HG02938 (cell line): ENCODE measurements around the gene FBXL15.
A peak's percentile ranks its signal among the peaks of the same experiment; 100 is the strongest.

ENCODE experiments used
- ATAC-seq: cut with Tn5 transposase; IDR thresholded peaks from one replicate; pipeline ENCODE4 v1.9.1; 2021; ENCODE audit warnings: mild to moderate bottlenecking, moderate library complexity; ENCODE audit not compliant: unreplicated experiment

FBXL15 gene

GRCh38 chr10:102424916-102425315 lies 4.3 kb downstream of the FBXL15 start:
- ATAC-seq, result no peak

DNA sequence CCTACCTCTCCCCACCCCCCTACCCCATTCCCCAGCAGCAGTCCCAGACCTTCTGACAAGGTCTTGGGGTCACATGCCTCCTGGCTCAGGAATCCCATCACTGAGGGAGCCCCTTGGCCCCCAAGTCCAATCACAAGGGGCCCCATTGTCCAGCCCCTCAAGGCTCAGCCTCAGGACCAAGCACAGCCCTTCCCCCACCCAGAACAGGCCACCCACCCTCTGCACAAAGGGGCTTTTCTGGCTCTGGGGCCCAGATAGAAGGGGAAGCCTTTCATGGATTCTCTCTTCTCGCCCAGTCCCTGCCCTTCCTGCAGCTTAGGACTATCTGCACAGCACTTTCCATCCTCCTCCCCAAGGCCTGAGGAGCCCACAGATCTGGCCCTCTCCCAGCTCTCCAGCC lies 4.8 kb downstream of the FBXL15 start:
- no peak for ATAC-seq

- ATAC-seq, result no peak
Observed at GRCh38 chr10:102426803-102427287, 6.2 kb downstream of the FBXL15 start.

DNA sequence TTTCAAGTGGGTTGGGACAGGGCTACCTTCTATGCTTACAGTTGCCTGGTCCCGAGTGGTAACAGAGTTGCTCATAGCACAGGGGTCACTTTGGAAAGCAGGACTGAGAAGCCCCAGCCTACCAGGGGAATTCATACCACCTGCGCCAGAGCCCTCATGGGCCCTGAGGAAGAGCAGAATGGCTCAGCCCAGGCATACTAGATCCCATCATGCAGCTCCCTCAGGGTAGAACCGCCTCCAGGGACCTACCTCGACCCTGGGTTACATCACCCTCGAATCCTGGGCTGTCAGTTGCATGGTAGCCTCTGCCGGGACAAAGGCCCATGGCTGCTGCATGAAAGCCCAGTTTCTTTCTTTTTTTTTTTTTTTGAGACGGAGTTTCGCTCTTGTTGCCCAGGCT lies 8.8 kb downstream of the FBXL15 start:
- ATAC-seq, result no peak

DNA sequence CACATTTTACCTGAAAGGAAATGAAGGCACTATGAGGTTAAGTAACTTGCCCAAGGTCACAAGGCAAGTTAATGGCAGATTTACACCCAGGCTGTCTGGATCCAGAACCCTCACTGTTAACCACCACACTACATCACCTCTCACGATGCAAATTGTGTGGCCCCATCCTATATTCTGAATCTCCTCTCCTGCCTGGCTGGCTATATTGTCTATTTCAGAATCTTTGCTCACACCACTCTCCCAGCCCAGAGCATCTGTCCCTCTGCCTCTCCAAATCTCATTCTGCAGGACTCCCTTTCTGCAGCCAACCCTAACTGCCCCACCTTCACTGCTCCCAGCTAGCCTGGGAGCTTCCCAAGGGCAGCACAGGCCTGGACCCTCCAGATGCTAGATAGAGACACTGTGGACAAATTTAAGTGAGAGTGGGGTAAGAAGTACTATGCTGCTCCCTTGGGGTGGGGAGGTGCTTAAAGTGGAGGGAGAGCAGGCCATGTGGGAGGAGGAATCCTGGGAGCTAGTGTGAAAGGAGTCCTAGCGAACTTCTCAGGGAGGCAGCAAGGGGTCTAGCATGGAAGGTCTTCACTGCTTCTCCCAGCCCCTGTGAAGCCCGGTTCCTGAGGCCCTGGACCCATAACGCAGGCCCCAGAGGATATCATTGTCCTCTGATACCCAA lies 11.0 kb downstream of the FBXL15 start:
- ATAC-seq, result no peak

GRCh38 chr10:102432162-102432950 lies 11.7 kb downstream of the FBXL15 start, which contains the start of gene CUEDC2:
TSS of gene CUEDC2 (minus strand) at chr10:102432574. CDS start at chr10:102425188, 7,386 bp downstream.
- ATAC-seq, result peak; percentile 85

- ATAC-seq, result no peak
Observed at GRCh38 chr10:102433619-102434046, 13.0 kb downstream of the FBXL15 start.

GRCh38 chr10:102434394-102435132 lies 13.9 kb downstream of the FBXL15 start:
- ATAC-seq, result no peak

- ATAC-seq, result no peak
Observed at GRCh38 chr10:102435133-102435497, 14.5 kb downstream of the FBXL15 start.

DNA sequence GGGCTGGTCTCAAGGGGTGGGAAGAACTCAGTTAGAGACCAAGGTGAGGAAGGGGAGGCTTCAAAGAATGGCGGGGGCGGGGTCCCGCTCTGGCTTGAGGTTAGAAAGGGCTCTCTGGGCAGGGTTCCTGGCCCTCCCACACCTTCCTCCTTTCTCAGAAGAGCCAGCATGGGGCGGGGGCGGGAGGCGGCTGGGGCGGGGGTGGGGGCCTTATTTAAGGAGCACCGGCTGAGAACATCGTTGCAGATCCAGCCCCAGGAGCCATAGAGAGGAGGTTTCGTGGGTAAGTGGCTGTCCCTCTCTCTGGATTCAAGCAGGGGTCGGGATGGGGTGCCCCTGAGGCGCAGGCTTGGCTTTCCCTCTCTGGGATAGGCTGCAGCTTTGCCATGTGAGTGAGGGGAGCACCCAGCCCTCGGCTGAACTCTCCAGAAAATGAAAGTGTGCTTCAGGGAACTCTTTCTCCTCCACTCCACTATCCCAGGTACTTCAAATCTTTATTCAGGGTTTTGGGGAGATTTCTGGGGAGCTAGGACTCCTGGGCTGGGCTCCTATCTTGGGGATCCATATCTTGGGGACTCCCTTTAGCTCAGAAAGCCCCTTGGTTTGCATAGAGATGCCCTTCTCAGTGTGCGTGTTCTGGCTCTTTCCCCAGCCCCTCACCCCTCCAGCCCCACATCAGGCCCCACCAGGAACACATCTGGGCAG lies 15.0 kb downstream of the FBXL15 start:
- no peak for ATAC-seq

- ATAC-seq, result no peak
Observed at GRCh38 chr10:102436312-102436711, 15.7 kb downstream of the FBXL15 start.

DNA sequence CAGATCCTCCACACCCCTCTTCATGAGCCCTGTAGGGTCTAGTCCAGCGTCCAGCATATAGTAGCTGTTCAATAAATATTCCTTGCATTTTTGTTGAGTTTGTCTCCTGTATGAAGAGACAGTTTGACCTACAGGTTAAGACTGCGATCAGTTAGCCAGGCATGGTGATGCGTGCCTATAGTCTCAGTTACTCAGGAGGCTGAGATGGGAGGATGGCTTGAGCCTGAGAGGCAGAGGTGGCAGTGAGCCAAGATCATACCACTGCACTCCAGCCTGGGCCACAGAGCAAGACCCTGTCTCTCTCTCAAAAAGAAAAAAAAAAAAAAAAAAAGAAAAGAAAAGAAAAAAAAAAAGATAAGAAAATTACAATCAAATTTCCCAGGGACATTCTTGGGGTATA lies 16.9 kb downstream of the FBXL15 start:
- ATAC-seq, result no peak

DNA sequence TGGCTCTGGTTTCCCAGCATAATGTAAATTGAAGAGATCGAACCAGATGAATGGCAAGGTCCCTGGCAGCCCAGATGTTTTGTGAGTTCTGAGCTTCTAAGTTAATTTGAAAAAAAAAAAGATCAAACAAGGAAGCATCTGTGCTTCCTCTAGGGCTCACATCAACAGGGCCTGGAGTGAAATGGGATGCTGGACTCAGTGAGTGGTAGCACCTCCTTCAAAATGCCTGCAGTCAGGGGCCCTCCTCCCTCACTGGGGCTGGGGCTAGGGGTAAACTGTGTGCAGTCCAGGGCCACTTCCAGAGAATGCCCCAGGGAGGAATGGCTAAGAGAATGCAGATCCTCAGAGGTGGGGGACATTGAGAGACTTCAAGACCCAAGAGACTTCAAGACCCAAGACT lies 17.7 kb downstream of the FBXL15 start:
- ATAC-seq, result no peak

GRCh38 chr10:102444851-102445250 lies 24.2 kb downstream of the FBXL15 start:
- no peak for ATAC-seq

DNA sequence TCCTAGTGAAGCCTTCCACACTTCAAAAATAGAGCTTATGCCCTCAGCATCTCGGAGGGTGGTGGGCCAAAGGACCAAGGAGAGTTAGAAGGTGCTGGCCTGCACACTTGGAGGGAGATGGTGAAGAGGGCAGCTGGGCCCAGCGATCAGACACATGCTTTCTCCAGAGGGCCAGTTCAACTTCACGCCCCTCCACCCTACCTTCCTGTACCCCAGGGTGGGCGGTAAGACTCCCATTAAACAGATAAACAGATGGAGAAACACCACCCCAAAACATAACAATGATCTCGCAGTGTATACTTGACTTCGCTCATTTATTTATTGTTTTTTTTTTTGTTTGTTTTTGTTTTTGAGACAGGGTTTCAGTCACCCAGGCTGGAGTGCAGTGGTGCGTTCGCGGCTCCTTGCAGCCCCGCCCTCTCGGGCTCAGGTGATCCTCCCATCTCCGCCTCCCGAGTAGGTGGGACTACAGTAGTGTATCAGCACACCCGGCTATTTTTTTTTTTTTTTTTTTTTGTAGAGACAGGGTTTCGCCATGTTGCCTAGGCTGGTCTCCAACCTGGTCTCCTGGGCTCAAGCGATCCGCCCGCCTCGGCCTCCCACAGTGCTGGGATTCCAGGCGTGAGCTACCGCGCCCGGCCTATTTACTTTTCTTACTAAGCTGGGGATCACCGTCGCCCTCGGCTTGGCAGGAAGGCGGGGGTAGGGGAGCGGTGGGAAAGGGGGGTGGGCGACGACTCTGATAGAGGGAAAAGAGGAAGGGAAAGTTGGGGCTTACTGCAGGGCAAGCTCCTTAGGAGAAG lies 28.9 kb downstream of the FBXL15 start:
- no peak for ATAC-seq

GRCh38 chr10:102450124-102450373 lies 29.4 kb downstream of the FBXL15 start:
- no peak for ATAC-seq

DNA sequence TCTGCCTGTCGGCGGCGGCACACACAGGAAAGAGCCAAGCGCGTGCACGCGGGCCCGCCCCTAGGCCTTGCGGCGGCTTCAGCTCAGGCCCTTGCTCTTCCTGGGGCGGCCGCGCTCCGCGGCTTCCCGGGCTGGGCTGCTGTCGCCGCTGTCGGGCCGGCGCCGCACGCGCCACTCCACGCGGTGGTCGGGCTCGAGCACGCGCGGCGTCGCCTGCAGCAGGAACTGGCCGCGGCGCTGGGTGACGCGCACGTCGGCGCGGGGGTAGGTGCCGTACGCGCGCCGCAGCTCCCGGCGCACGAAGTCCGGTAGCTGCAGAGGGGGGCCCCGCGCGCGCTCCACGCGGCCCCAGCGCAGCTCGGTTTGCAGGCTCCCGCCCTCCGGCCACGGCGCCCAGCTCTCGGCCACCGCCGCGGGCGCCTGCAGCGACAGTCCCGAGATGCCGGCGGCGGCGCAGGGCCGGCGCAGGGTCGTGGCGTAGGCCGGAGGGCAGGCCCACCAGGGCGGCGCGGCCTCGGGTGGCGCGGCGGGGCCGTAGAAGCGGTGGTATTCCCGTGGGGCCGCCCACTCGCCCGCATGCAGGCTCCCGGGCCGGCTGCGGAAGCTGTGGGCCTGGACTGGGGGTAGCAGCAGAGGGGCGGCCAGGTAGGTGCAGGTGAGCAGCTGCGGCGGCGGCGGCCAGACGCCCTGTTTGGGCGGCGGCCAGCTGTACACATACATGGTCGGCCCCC lies 29.9 kb downstream of the FBXL15 start:
- ATAC-seq, result peak; percentile 60

GRCh38 chr10:102451105-102451969 lies 30.7 kb downstream of the FBXL15 start, which contains the start of gene C10orf95:
TSS of gene C10orf95 (minus strand) at chr10:102451543. CDS start at chr10:102451093, 450 bp downstream.
- no peak for ATAC-seq
